HG03175 (cell line): ENCODE results near the gene IL12RB2.

ENCODE experiments used
- ATAC-seq: cut with Tn5 transposase; IDR thresholded peaks from one replicate; pipeline ENCODE4 v1.9.1; 2021; ENCODE audit warnings: mild to moderate bottlenecking, moderate library complexity; ENCODE audit not compliant: unreplicated experiment

Gene IL12RB2

GRCh38 chr1:67308136-67308535, 463 bp downstream of the IL12RB2 start:
- peak; percentile 33 for ATAC-seq

- ATAC-seq: no peak
Observed at GRCh38 chr1:67312615-67313014, 4.9 kb downstream of the IL12RB2 start.

GRCh38 chr1:67313934-67314671, 6.4 kb downstream of the IL12RB2 start:
- ATAC-seq: no peak

GRCh38 chr1:67314696-67315095, 7.0 kb downstream of the IL12RB2 start:
- no peak for ATAC-seq

GRCh38 chr1:67316180-67316902, 8.7 kb downstream of the IL12RB2 start:
- no peak for ATAC-seq

- ATAC-seq: no peak
Observed at GRCh38 chr1:67316918-67317317, 9.2 kb downstream of the IL12RB2 start.

GRCh38 chr1:67317803-67318202, 10.1 kb downstream of the IL12RB2 start:
- ATAC-seq: no peak

GRCh38 chr1:67322442-67322841, 14.8 kb downstream of the IL12RB2 start:
- no peak for ATAC-seq

GRCh38 chr1:67323087-67323486, 15.4 kb downstream of the IL12RB2 start:
- ATAC-seq: no peak

GRCh38 chr1:67324068-67324467, 16.4 kb downstream of the IL12RB2 start:
- ATAC-seq: no peak

GRCh38 chr1:67327864-67328466, 20.3 kb downstream of the IL12RB2 start:
- no peak for ATAC-seq

- ATAC-seq: peak; percentile 94
Observed at GRCh38 chr1:67332653-67333529, 25.2 kb downstream of the IL12RB2 start.

GRCh38 chr1:67333603-67334002, 25.9 kb downstream of the IL12RB2 start:
- ATAC-seq: no peak

- ATAC-seq: no peak
Observed at GRCh38 chr1:67335411-67335810, 27.7 kb downstream of the IL12RB2 start.

GRCh38 chr1:67336157-67336556, 28.5 kb downstream of the IL12RB2 start:
- no peak for ATAC-seq

- ATAC-seq: no peak
Observed at GRCh38 chr1:67336783-67337182, 29.1 kb downstream of the IL12RB2 start.

- peak; percentile 49 for ATAC-seq
Observed at GRCh38 chr1:67338642-67339041, 31.0 kb downstream of the IL12RB2 start.

- ATAC-seq: peak; percentile 41
Observed at GRCh38 chr1:67339623-67340343, 32.1 kb downstream of the IL12RB2 start.

GRCh38 chr1:67342076-67342890, 34.6 kb downstream of the IL12RB2 start:
- ATAC-seq: peak; percentile 37
